H1 (cell line): ENCODE data around the gene RFNG. TPM values are rescaled to one million over a fixed set of nuclear protein-coding genes. Genes with fewer than 3 reads are reported as not detected.

Experiments used
- CTCF ChIA-PET: fragments of 300-600 bp; sonication (Branson Sonifier 250); formaldehyde crosslinking; loops from one replicate; lab custom pipeline; 2021; ENCODE audit not compliant: partially characterized antibody; lab: Charles Lee
- POLR2A ChIA-PET: fragments of 300-600 bp; sonication (Branson Sonifier 250); formaldehyde crosslinking; loops from one replicate; lab custom pipeline; 2021; ENCODE audit warnings: inconsistent platforms; ENCODE audit not compliant: partially characterized antibody; lab: Charles Lee
- DNase-seq, 2 experiments: peaks; one replicate each; pipeline versions ENCODE4 v3.0.0 to v3.0.0-alpha.2; 2010 to 2022; ENCODE audit warnings: low spot score in 2 of 2, low read depth in 1 of 2, mixed read lengths in 1 of 2
- FAIRE-seq: peaks from 2 replicates; lab custom pipeline; 2011; peaks lifted over from hg19 to GRCh38; lab: Jason Lieb, UNC
- H2AFZ ChIP-seq: 2 replicates; pipeline ENCODE4 v1.8.1; 2012; ENCODE audit warnings: low read length, inconsistent platforms
- H2AK5ac ChIP-seq: 2 replicates; pipeline ENCODE4 v1.6.1; 2013; ENCODE audit warnings: low read depth, low read length
- H2BK120ac ChIP-seq: replicated peaks from 2 replicates; pipeline ENCODE3; 2013; ENCODE audit warnings: low read depth, low read length, inconsistent platforms
- H2BK12ac ChIP-seq: 2 replicates; pipeline ENCODE4 v1.6.1; 2013; ENCODE audit warnings: low read depth, low read length
- H2BK15ac ChIP-seq: 2 replicates; pipeline ENCODE4 v1.6.1; 2013; ENCODE audit warnings: low read length
- H2BK20ac ChIP-seq: 2 replicates; pipeline ENCODE4 v1.6.1; 2013; ENCODE audit warnings: low read length
- H2BK5ac ChIP-seq: 2 replicates; pipeline ENCODE4 v1.6.1; 2013; ENCODE audit warnings: low read depth, low read length
- H3K14ac ChIP-seq: 2 replicates; pipeline ENCODE4 v1.6.1; 2013; ENCODE audit warnings: inconsistent platforms; ENCODE audit not compliant: insufficient read length
- H3K18ac ChIP-seq: 2 replicates; pipeline ENCODE4 v1.6.1; 2013; ENCODE audit warnings: low read length; ENCODE audit errors: extremely low read depth
- H3K23ac ChIP-seq: 2 replicates; pipeline ENCODE4 v1.6.1; 2013; ENCODE audit warnings: inconsistent platforms; ENCODE audit not compliant: insufficient read length
- H3K23me2 ChIP-seq: 2 replicates; pipeline ENCODE4 v1.6.1; 2013; ENCODE audit warnings: low read depth, low read length
- H3K27ac ChIP-seq: 2 replicates; pipeline ENCODE4 v1.6.1; 2011; ENCODE audit warnings: low read depth, low read length, inconsistent platforms
- H3K27me3 ChIP-seq, 4 experiments: replicated peaks in 1 of 4; 1 replicate in 1 of 4; 2 replicates in 3 of 4; pipeline versions ENCODE4 v1.6.1 to v1.8.1; 2011 to 2013; ENCODE audit warnings: low read length in 3 of 4, mild to moderate bottlenecking in 3 of 4, inconsistent platforms in 2 of 4, mixed read lengths in 2 of 4, moderate library complexity in 1 of 4; ENCODE audit not compliant: control insufficient read depth in 3 of 4, insufficient read depth in 3 of 4; ENCODE audit errors: extremely low read depth in 1 of 4
- H3K36me3 ChIP-seq, 4 experiments: 2 replicates each; pipeline versions ENCODE4 v1.6.1 to v1.8.1; 2011 to 2013; ENCODE audit warnings: mild to moderate bottlenecking in 4 of 4, low read length in 3 of 4, moderate library complexity in 2 of 4, control low read depth in 1 of 4, inconsistent platforms in 1 of 4; ENCODE audit not compliant: insufficient read depth in 4 of 4, control insufficient read depth in 2 of 4
- H3K4ac ChIP-seq: replicated peaks from 2 replicates; pipeline ENCODE3; 2013; ENCODE audit warnings: low read length, low read depth, mixed read lengths, inconsistent platforms; ENCODE audit not compliant: insufficient read length
- H3K4me1 ChIP-seq, 4 experiments: replicated peaks in 1 of 4; 1 replicate in 1 of 4; 2 replicates in 3 of 4; pipeline versions ENCODE4 v1.6.1 to v1.8.1; 2011 to 2013; ENCODE audit warnings: low read length in 3 of 4, inconsistent platforms in 2 of 4, mixed read lengths in 1 of 4; ENCODE audit not compliant: insufficient read depth in 4 of 4, control insufficient read depth in 3 of 4
- H3K4me2 ChIP-seq, 2 experiments: 2 replicates each; pipeline versions ENCODE4 v1.6.1 to v1.8.1; 2011 to 2013; ENCODE audit warnings: low read depth in 2 of 2, low read length in 2 of 2, control low read depth in 1 of 2, inconsistent platforms in 1 of 2, mild to moderate bottlenecking in 1 of 2; ENCODE audit not compliant: insufficient read depth in 1 of 2
- H3K4me3 ChIP-seq, 4 experiments: fragments of 200-600, 300-600 bp in 1 of 4; sonication (generic), shearing (Covaris generic), sonication (Bioruptor Twin) in 1 of 4; 2 replicates each; pipeline versions ENCODE4 v1.5.1 to v1.8.1; 2011 to 2016; ENCODE audit warnings: low read length in 4 of 4, low read depth in 3 of 4, control low read depth in 2 of 4, inconsistent platforms in 2 of 4, mild to moderate bottlenecking in 2 of 4, mixed read lengths in 1 of 4, moderate library complexity in 1 of 4; ENCODE audit not compliant: insufficient read depth in 2 of 4; ENCODE audit errors: extremely low read depth in 1 of 4
- H3K56ac ChIP-seq: replicated peaks from 2 replicates; pipeline ENCODE3; 2013; ENCODE audit warnings: low read depth, mild to moderate bottlenecking, mixed read lengths, low read length, inconsistent platforms; ENCODE audit not compliant: insufficient read length
- H3K79me1 ChIP-seq: 2 replicates; pipeline ENCODE4 v1.6.1; 2013; ENCODE audit warnings: low read depth, low read length, control low read depth
- H3K79me2 ChIP-seq, 2 experiments: 2 replicates each; pipeline versions ENCODE4 v1.6.1 to v1.8.1; 2012 to 2013; ENCODE audit warnings: low read length in 2 of 2, mild to moderate bottlenecking in 2 of 2, inconsistent platforms in 1 of 2; ENCODE audit not compliant: insufficient read depth in 2 of 2, control insufficient read depth in 1 of 2
- H3K9ac ChIP-seq, 4 experiments: replicated peaks in 1 of 4; 1 replicate in 1 of 4; 2 replicates in 3 of 4; pipeline versions ENCODE4 v1.6.1 to v1.8.1; 2011 to 2013; ENCODE audit warnings: low read depth in 3 of 4, low read length in 3 of 4, control low read depth in 2 of 4, mild to moderate bottlenecking in 2 of 4, moderate library complexity in 2 of 4, inconsistent platforms in 1 of 4; ENCODE audit errors: extremely low read depth in 1 of 4
- H3K9me3 ChIP-seq, 2 experiments: 2 replicates each; pipeline versions ENCODE4 v1.6.1 to v1.8.1; 2012 to 2013; ENCODE audit warnings: mild to moderate bottlenecking in 2 of 2, moderate library complexity in 2 of 2, control low read depth in 1 of 2, inconsistent platforms in 1 of 2, low read depth in 1 of 2, low read length in 1 of 2, mixed read lengths in 1 of 2; ENCODE audit not compliant: insufficient read depth in 2 of 2
- H4K20me1 ChIP-seq, 2 experiments: replicated peaks in 1 of 2; 2 replicates each; pipeline versions ENCODE3 to v1.8.1; 2011 to 2013; ENCODE audit warnings: inconsistent platforms in 2 of 2, low read length in 2 of 2, mild to moderate bottlenecking in 1 of 2; ENCODE audit not compliant: insufficient read depth in 2 of 2, control insufficient read depth in 1 of 2
- H4K5ac ChIP-seq: 2 replicates; pipeline ENCODE4 v1.6.1; 2013; ENCODE audit warnings: low read length, low read depth, mixed read lengths, inconsistent platforms; ENCODE audit not compliant: insufficient read length
- H4K8ac ChIP-seq: 2 replicates; pipeline ENCODE4 v1.8.0; 2013; ENCODE audit warnings: mild to moderate bottlenecking, moderate library complexity, low read length, inconsistent platforms; ENCODE audit not compliant: insufficient read depth; ENCODE audit errors: extremely low read depth
- H4K91ac ChIP-seq: replicated peaks from 2 replicates; pipeline ENCODE3; 2013; ENCODE audit warnings: low read length, mixed read lengths, inconsistent platforms; ENCODE audit not compliant: insufficient read length
- ASH2L ChIP-seq: fragments of 200-600, 300-600 bp; sonication (generic); IDR thresholded peaks from one replicate; pipeline ENCODE4 v1.7.1; 2017; ENCODE audit warnings: low read length
- ATF3 ChIP-seq: IDR thresholded peaks from 2 replicates; pipeline ENCODE4 v1.6.1; 2011; ENCODE audit warnings: low read depth, mild to moderate bottlenecking, low read length; ENCODE audit not compliant: insufficient read depth
- EZH2 ChIP-seq: fragments of 200-600 bp; sonication (generic); IDR thresholded peaks from 2 replicates; pipeline ENCODE4 v1.7.1; 2012; ENCODE audit warnings: low read depth, mild to moderate bottlenecking, moderate library complexity, low read length, inconsistent platforms; ENCODE audit not compliant: severe bottlenecking
- HDAC6 ChIP-seq: IDR thresholded peaks from one replicate; pipeline ENCODE4 v1.7.1; 2012; ENCODE audit warnings: low read depth, mild to moderate bottlenecking, inconsistent platforms, low read length, moderate library complexity
- JUN ChIP-seq: IDR thresholded peaks from 2 replicates; pipeline ENCODE4 v1.6.1; 2011; ENCODE audit warnings: low read depth, mild to moderate bottlenecking, improper control_type of control experiment, low read length
- KDM4A ChIP-seq: IDR thresholded peaks from one replicate; pipeline ENCODE4 v1.7.1; 2012; ENCODE audit warnings: low read depth, mild to moderate bottlenecking, moderate library complexity, low read length, inconsistent platforms; ENCODE audit not compliant: severe bottlenecking
- KDM5A ChIP-seq: fragments of 200-600 bp; IDR thresholded peaks from 2 replicates; pipeline ENCODE4 v1.7.1; 2012; ENCODE audit warnings: mild to moderate bottlenecking, low read length, inconsistent platforms, mixed read lengths
- NANOG ChIP-seq: IDR thresholded peaks from 2 replicates; pipeline ENCODE4 v1.6.1; 2011; ENCODE audit warnings: low read length, low read depth, mild to moderate bottlenecking, inconsistent platforms; ENCODE audit not compliant: insufficient read depth, poor library complexity, severe bottlenecking
- RNF2 ChIP-seq: fragments of 200-900, 300-1000 bp; sonication (generic); IDR thresholded peaks from 2 replicates; pipeline ENCODE4 v1.7.1; 2016; ENCODE audit warnings: borderline replicate concordance, low read depth, mild to moderate bottlenecking, antibody characterized with exemption, low read length; ENCODE audit not compliant: poor library complexity, severe bottlenecking; ENCODE audit errors: missing control alignments
- SIRT6 ChIP-seq: IDR thresholded peaks from one replicate; pipeline ENCODE4 v1.7.1; 2012; ENCODE audit warnings: low read length, inconsistent platforms
- SP2 ChIP-seq: IDR thresholded peaks from 2 replicates; pipeline ENCODE4 v1.6.1; 2012; ENCODE audit warnings: mild to moderate bottlenecking, low read length, inconsistent platforms
- WGBS, 2 experiments: shearing (Covaris generic) in 1 of 2; methylation state at CpG; one replicate each; pipeline versions ENCODE4 v1.1.6 to v1.1.7; 2013 to 2015; ENCODE audit warnings: low lambda C conversion rate in 2 of 2, mixed read lengths in 2 of 2, inconsistent platforms in 1 of 2, low coverage in 1 of 2, missing lambda C conversion rate in 1 of 2; ENCODE audit not compliant: insufficient replicate concordance in 2 of 2, insufficient coverage in 1 of 2, insufficient read length in 1 of 2; ENCODE audit errors: extremely low coverage in 1 of 2, missing lambda C conversion rate in 1 of 2; 5-methylcytosine and 5-hydroxymethylcytosine counted together
- polyA plus RNA-seq, 7 experiments: library from polyadenylated mRNA; depleted of rRNA in 3 of 7; stranded (reverse) in 5 of 7; unstranded in 2 of 7; fragments of >200 nt in 5 of 7; fragments of 200-250 nt in 2 of 7; gene quantifications; 1 replicate in 5 of 7; 2 replicates in 1 of 7; 4 replicates in 1 of 7; pipeline versions ENCODE4 v1.2.1 to v1.2.3, GENCODE V29; 2011 to 2013; ENCODE audit warnings: missing spikeins in 2 of 7, mixed read lengths in 2 of 7
- total RNA-seq: library from RNA; stranded (reverse); fragmentation: NEBNext Ultra II Directional; extraction: Animal tissue kit (Norgen Biotek cat#: 25700); gene quantifications from 2 replicates; pipeline ENCODE4 v1.2.1, GENCODE V29; 2021

The RFNG gene
- total and polyA plus RNA-seq, 2 of the 8 experiments (the other 6 are each of a cell fraction or from before 2014, with no cell fraction given), result 26.7 to 28.4 TPM

GRCh38 chr17:82055965-82056728 lies 4.5 kb upstream of the RFNG start:
- Histone ChIP-seq H3K4me3 (no peak overlapping the region), H3K9ac (peak overlapping the region in 1 of 4 experiments; percentile 37; a peak in 2 of 7 replicates), H3K27me3 (no peaks in the 10 kb centered on the region), H3K23ac (no peak overlapping the region), H3K56ac (no peak overlapping the region), H2BK15ac (no peak overlapping the region), H2AK5ac (no peak overlapping the region), H2BK12ac (no peak overlapping the region), H3K18ac (no peak overlapping the region), H4K20me1 (peaks cover 4 to 21% of the 10 kb centered on the region in 2 experiments), H3K4me2 (no peak overlapping the region), H3K36me3 (peaks cover 14 to 36% (median 28%) of the 10 kb centered on the region in 4 experiments), H4K91ac (no peak overlapping the region), H3K9me3 (no peaks in the 10 kb centered on the region), H3K23me2 (peaks cover 6% of the 10 kb centered on the region; the same call in 1 of the 2 replicates), H3K79me1 (peaks cover 6% of the 10 kb centered on the region; the same call in 1 of the 2 replicates), H3K4ac (no peak overlapping the region), H4K5ac (no peak overlapping the region), H3K14ac (no peak overlapping the region), H2BK5ac (no peak overlapping the region), H2BK120ac (no peak overlapping the region), H3K4me1 (peaks cover 0 to 7% (median 3%) of the 10 kb centered on the region in 4 experiments; a peak in 4 of 7 replicates), H2BK20ac (no peak overlapping the region), H3K27ac (no peak overlapping the region), H3K79me2 (peaks cover 0 to 12% of the 10 kb centered on the region in 2 experiments; a peak in 1 of 4 replicates), H4K8ac (no peak overlapping the region), H2AFZ (no peak overlapping the region)
- ChIA-PET POLR2A (interaction anchor here (0.6 to 13.2 kb wide), 20 partner anchors 8 to 144 kb away, joined by 3 to 161 read pairs (median 3); partner anchors contain the start of genes DUS1L and RAC3), CTCF (interaction anchor here (1.1 to 5.4 kb wide), 4 partner anchors 9 to 98 kb away, joined by 3 to 40 read pairs (median 6); partner anchors contain the start of genes DUS1L and RAC3)
- 95% methylated on average over 28 of the region's 28 CpGs; no CpG with 5 or more reads in 1 of the 2 experiments for WGBS, 2 experiments
- DNase-seq, result no peak
- FAIRE-seq, result no peak
- TF ChIP-seq EZH2 (no peak), KDM5A (no peak), NANOG (no peak), SP2 (no peak), RNF2 (no peak), SIRT6 (no peak), JUN (no peak), HDAC6 (no peak), ASH2L (no peak), ATF3 (no peak), KDM4A (no peak)
